Progenitor cell of endocrine pancreas (in vitro differentiated cells): ENCODE measurements around the gene VWA8. TPM values are rescaled to one million over a fixed set of nuclear protein-coding genes. Genes with fewer than 3 reads are reported as not detected.
A peak's percentile ranks its signal among the peaks of the same experiment; 100 is the strongest.
"Not testable (repeated sequence)": the region's sequence is repeated elsewhere in the genome, so short reads cannot be mapped to it uniquely, and the experiment has no call there.

Source experiments
- DNase-seq: peaks from one replicate; pipeline ENCODE4 v3.0.0; 2021; ENCODE audit warnings: low spot score; ENCODE audit not compliant: unreplicated experiment
- H3K27ac Mint-ChIP-seq: 2 replicates; pipeline ENCODE4 v1.8.0; 2021; ENCODE audit warnings: mild to moderate bottlenecking, moderate library complexity, mixed read lengths
- H3K27me3 Mint-ChIP-seq: 2 replicates; pipeline ENCODE4 v1.8.0; 2021; ENCODE audit warnings: mixed read lengths
- H3K36me3 Mint-ChIP-seq: 2 replicates; pipeline ENCODE4 v1.8.0; 2022; ENCODE audit warnings: mixed read lengths; ENCODE audit not compliant: insufficient read depth
- H3K4me1 Mint-ChIP-seq: 2 replicates; pipeline ENCODE4 v1.8.0; 2021; ENCODE audit warnings: low read depth, mixed read lengths
- H3K4me3 Mint-ChIP-seq: 2 replicates; pipeline ENCODE4 v1.8.0; 2021; ENCODE audit warnings: low read depth, mild to moderate bottlenecking, moderate library complexity, mixed read lengths
- H3K9me3 Mint-ChIP-seq: 2 replicates; pipeline ENCODE4 v1.8.0; 2021; ENCODE audit warnings: low read depth, mixed read lengths
- CTCF ChIP-seq: fragments of 200-600 bp; sonication (generic); IDR thresholded peaks from one replicate; pipeline ENCODE4 v1.5.0; 2021; ENCODE audit warnings: antibody characterized with exemption, mild to moderate bottlenecking; ENCODE audit not compliant: unreplicated experiment
- total RNA-seq: library from RNA; stranded (reverse); gene quantifications from 2 replicates; pipeline ENCODE4 v1.2.1, GENCODE V29; 2021

Gene VWA8
- total RNA-seq, 1 donor from 2014 or later: 24.1 TPM

DNA sequence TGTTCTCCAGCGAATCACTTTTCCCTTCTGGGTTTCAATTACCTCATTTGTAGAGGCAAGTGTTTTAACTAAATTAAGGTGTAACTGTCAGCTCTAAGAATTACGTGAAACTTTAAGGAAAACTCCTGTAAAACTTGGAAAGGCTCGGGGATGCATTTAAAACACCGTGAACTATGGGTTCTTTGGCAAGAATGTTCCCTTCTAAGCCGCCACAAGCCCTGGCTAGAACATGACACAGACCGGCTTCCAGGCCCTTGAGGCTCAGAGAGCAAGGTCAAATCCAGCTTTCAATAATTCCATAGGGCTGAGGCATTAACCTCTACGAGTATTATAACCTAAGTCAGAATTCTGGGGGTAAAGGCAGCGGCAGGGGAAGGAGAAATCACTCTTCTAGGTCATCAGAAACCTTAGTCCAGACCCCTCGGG is 685 bp downstream of the VWA8 start:
- Mint-ChIP-seq H3K9me3 (no peaks in the 10 kb centered on the region), H3K27me3 (peaks cover 12% of the 10 kb centered on the region)

GRCh38 chr13:41956272-41956671 is 4.6 kb downstream of the VWA8 start:
- DNase-seq: no peak
- Mint-ChIP-seq H3K36me3 (peaks cover 4% of the 10 kb centered on the region), H3K4me1 (peaks cover 51% of the 10 kb centered on the region), H3K27ac (peak overlapping the region; percentile 54), H3K9me3 (no peaks in the 10 kb centered on the region), H3K4me3 (peak overlapping the region; percentile 35), H3K27me3 (no peaks in the 10 kb centered on the region)
- no peak for TF ChIP-seq CTCF

More for the DNA sequence above, 685 bp downstream of the VWA8 start:
- TF ChIP-seq CTCF: no peak
- no peak for DNase-seq
- H3K4me3 Mint-ChIP-seq: peak overlapping the region; percentile 90
- peaks cover 44% of the 10 kb centered on the region for H3K4me1 Mint-ChIP-seq
- H3K27ac Mint-ChIP-seq: peak overlapping the region; percentile 94
- no peaks in the 10 kb centered on the region for H3K36me3 Mint-ChIP-seq

GRCh38 chr13:41955605-41956004 is 5.3 kb downstream of the VWA8 start:
- Mint-ChIP-seq H3K4me3 (no peak overlapping the region), H3K27me3 (no peaks in the 10 kb centered on the region), H3K27ac (peak overlapping the region; percentile 54), H3K9me3 (no peaks in the 10 kb centered on the region), H3K36me3 (peaks cover 4% of the 10 kb centered on the region), H3K4me1 (peaks cover 50% of the 10 kb centered on the region)
- TF ChIP-seq CTCF: no peak
- no peak for DNase-seq

DNA sequence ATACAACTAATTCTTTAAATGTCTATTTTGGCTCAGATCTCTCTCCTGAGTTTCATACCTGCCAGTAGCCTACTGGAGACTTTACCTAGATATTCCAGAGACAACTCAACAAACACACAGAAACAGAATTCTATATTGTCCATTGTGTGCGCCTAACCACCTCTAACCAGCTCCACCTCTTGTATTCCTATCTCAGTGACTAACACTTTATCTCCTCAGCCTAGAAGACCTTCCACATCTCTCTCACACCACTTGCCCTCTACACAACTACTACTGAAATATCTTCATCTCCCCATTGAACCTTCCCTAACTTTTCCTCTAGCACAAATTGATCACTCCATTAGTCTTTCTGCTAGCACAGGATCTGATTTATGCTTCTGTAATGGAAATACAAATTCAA is 6.7 kb downstream of the VWA8 start:
- Mint-ChIP-seq H3K9me3 (no peaks in the 10 kb centered on the region), H3K4me3 (no peak overlapping the region), H3K4me1 (peaks cover 42% of the 10 kb centered on the region), H3K27ac (peak overlapping the region; percentile 4), H3K36me3 (peaks cover 7% of the 10 kb centered on the region), H3K27me3 (no peaks in the 10 kb centered on the region)
- DNase-seq: no peak
- no peak for TF ChIP-seq CTCF

GRCh38 chr13:41952749-41953148 is 8.2 kb downstream of the VWA8 start:
- no peak for DNase-seq
- TF ChIP-seq CTCF: no peak
- peaks cover 11% of the 10 kb centered on the region for H3K36me3 Mint-ChIP-seq
- no peaks in the 10 kb centered on the region for H3K27me3 Mint-ChIP-seq
- H3K9me3 Mint-ChIP-seq: no peaks in the 10 kb centered on the region
- peaks cover 29% of the 10 kb centered on the region for H3K4me1 Mint-ChIP-seq
- H3K4me3 Mint-ChIP-seq: no peak overlapping the region
- H3K27ac Mint-ChIP-seq: no peak overlapping the region

DNA sequence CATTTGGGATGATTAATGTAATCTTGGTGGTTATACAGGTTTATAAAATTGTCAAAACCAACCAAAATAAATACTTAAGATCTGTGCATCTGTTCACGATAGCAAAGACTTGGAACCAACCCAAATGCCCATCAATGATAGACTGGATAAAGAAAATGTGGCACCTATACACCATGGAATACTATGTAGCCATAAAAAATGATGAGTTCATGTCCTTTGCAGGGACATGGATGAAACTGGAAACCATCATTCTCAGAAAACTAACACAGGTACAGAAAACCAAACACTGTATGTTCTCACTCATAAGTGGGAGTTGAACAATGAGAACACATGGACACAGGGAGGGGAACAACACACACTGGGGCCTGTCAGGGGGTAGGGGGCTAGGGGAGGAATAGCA is 11.8 kb downstream of the VWA8 start:
- Mint-ChIP-seq H3K36me3 (peaks cover 33% of the 10 kb centered on the region), H3K9me3 (peaks cover 18% of the 10 kb centered on the region), H3K4me1 (peaks cover 23% of the 10 kb centered on the region)
- H3K4me3 Mint-ChIP-seq, H3K27me3 Mint-ChIP-seq, DNase-seq, H3K27ac Mint-ChIP-seq: not testable (repeated sequence)
